A549 (cell line): ENCODE results near the gene AKIRIN2.

ENCODE experiments used
- CTCF ChIP-seq: fragments of >200 bp; sonication (Bioruptor Twin); formaldehyde crosslinking; IDR thresholded peaks from 3 replicates; pipeline ENCODE4 v1.5.1; 2016
- HEYL ChIP-seq: fragments of 250-450 bp; sonication (Bioruptor Pico); IDR thresholded peaks from 2 replicates; pipeline ENCODE4 v1.8.0; 2021; ENCODE audit warnings: mild to moderate bottlenecking, moderate library complexity
- HMGXB4 ChIP-seq: fragments of 250-450 bp; sonication (Bioruptor Pico); IDR thresholded peaks from 2 replicates; pipeline ENCODE4 v1.5.0; 2021; ENCODE audit warnings: mild to moderate bottlenecking, moderate library complexity, borderline replicate concordance
- POLR2A ChIP-seq: IDR thresholded peaks from 2 replicates; pipeline ENCODE4 v1.6.1; 2012; ENCODE audit warnings: mild to moderate bottlenecking, low read length
- POLR2AphosphoS2 ChIP-seq: conservative IDR thresholded peaks from 2 replicates; pipeline ENCODE4 v1.6.1; 2012; ENCODE audit warnings: low read length, improper control_type of control experiment, inconsistent platforms
- RCOR1 ChIP-seq: fragments of 150-350 bp; IDR thresholded peaks from 2 replicates; pipeline ENCODE4 v1.6.1; 2014; ENCODE audit warnings: antibody characterized with exemption, low read length, low read depth
- RFX5 ChIP-seq: fragments of 450-650 bp; IDR thresholded peaks from 2 replicates; pipeline ENCODE4 v1.7.1; 2014; ENCODE audit warnings: antibody characterized with exemption, mild to moderate bottlenecking, moderate library complexity

GRCh38 chr6:87633851-87634250, 68.2 kb downstream of the AKIRIN2 start:
- no peak for TF ChIP-seq CTCF
- no peak for TF ChIP-seq HMGXB4 (CRISPR knock-in tag)
- TF ChIP-seq POLR2A = no peak
- TF ChIP-seq HEYL (CRISPR knock-in tag) = no peak
- TF ChIP-seq RCOR1 = no peak
- no peak for TF ChIP-seq RFX5
- TF ChIP-seq POLR2AphosphoS2 = no peak
